CD14-positive monocyte (primary cell): ENCODE data around the gene ZBTB7C. TPM values are rescaled to one million over a fixed set of nuclear protein-coding genes. Genes with fewer than 3 reads are reported as not detected.

Experiments used
- DNase-seq, 3 donors: peaks; one replicate each; pipeline ENCODE4 v3.0.0-alpha.2; 2011 to 2022
- H2AFZ ChIP-seq: 2 replicates; pipeline ENCODE4 v1.6.0; 2012; ENCODE audit warnings: mild to moderate bottlenecking, low read depth, low read length, inconsistent platforms; ENCODE audit not compliant: insufficient read depth, poor library complexity, severe bottlenecking
- H3K27ac ChIP-seq, 2 donors: 1 replicate in 1 of 2; 2 replicates in 1 of 2; pipeline ENCODE4 v1.5.1; 2012 to 2013; ENCODE audit warnings: low read length in 2 of 2, control low read depth in 1 of 2, inconsistent platforms in 1 of 2, low read depth in 1 of 2, mild to moderate bottlenecking in 1 of 2
- H3K27me3 ChIP-seq, 2 donors: one replicate each; pipeline versions ENCODE4 v1.6.0 to v1.6.1; 2011 to 2013; ENCODE audit warnings: low read length in 2 of 2; ENCODE audit not compliant: control insufficient read depth in 2 of 2, insufficient read depth in 2 of 2
- H3K36me3 ChIP-seq, 2 donors: replicated peaks in 1 of 2; 1 replicate in 1 of 2; 2 replicates in 1 of 2; pipeline versions ENCODE4 v1.5.1 to v1.6.1; 2012 to 2013; ENCODE audit warnings: low read length in 2 of 2, control low read depth in 1 of 2, inconsistent platforms in 1 of 2, mild to moderate bottlenecking in 1 of 2; ENCODE audit not compliant: insufficient read depth in 2 of 2, control insufficient read depth in 1 of 2
- H3K4me1 ChIP-seq, 2 donors: 1 replicate in 1 of 2; 2 replicates in 1 of 2; pipeline versions ENCODE4 v1.5.1 to v1.6.1; 2012 to 2013; ENCODE audit warnings: low read length in 2 of 2, control low read depth in 1 of 2, inconsistent platforms in 1 of 2, mild to moderate bottlenecking in 1 of 2, moderate library complexity in 1 of 2; ENCODE audit not compliant: insufficient read depth in 2 of 2, control insufficient read depth in 1 of 2
- H3K4me2 ChIP-seq: replicated peaks from 2 replicates; pipeline ENCODE3; 2012; ENCODE audit warnings: low read length, moderate library complexity, mild to moderate bottlenecking; ENCODE audit not compliant: poor library complexity, severe bottlenecking; ENCODE audit errors: extremely low read depth
- H3K4me3 ChIP-seq, 3 experiments: fragments of 200-600 bp in 1 of 3; sonication (generic) in 1 of 3; replicated peaks in 1 of 3; 1 replicate in 2 of 3; 2 replicates in 1 of 3; pipeline ENCODE4 v1.5.1; 2011 to 2013; ENCODE audit warnings: low read length in 3 of 3, mild to moderate bottlenecking in 3 of 3, control low read depth in 2 of 3, low read depth in 2 of 3, inconsistent platforms in 1 of 3, moderate library complexity in 1 of 3
- H3K79me2 ChIP-seq: 2 replicates; pipeline ENCODE4 v1.6.0; 2012; ENCODE audit warnings: mild to moderate bottlenecking, control low read depth, inconsistent platforms, low read length, moderate library complexity; ENCODE audit not compliant: insufficient read depth
- H3K9ac ChIP-seq: 2 replicates; pipeline ENCODE4 v1.6.0; 2017; ENCODE audit warnings: low read length, mild to moderate bottlenecking; ENCODE audit not compliant: insufficient read depth, poor library complexity, severe bottlenecking
- H3K9me3 ChIP-seq, 2 donors: replicated peaks in 1 of 2; 1 replicate in 1 of 2; 2 replicates in 1 of 2; pipeline versions ENCODE4 v1.5.1 to v1.6.1; 2012 to 2013; ENCODE audit warnings: low read length in 2 of 2, control low read depth in 1 of 2; ENCODE audit not compliant: control insufficient read depth in 1 of 2, insufficient read depth in 1 of 2
- H4K20me1 ChIP-seq: 2 replicates; pipeline ENCODE4 v1.6.0; 2012; ENCODE audit warnings: mild to moderate bottlenecking, low read length, control low read depth, moderate library complexity; ENCODE audit not compliant: insufficient read depth
- H3K27ac Mint-ChIP-seq, 7 donors: one replicate each; pipeline ENCODE4 v1.8.0; 2020; ENCODE audit warnings: mild to moderate bottlenecking in 7 of 7, mixed read lengths in 7 of 7, moderate library complexity in 6 of 7, inconsistent platforms in 2 of 7
- H3K27me3 Mint-ChIP-seq, 3 donors: one replicate each; pipeline ENCODE4 v1.8.0; 2021 to 2022; ENCODE audit warnings: low read depth in 3 of 3, mild to moderate bottlenecking in 3 of 3, mixed read lengths in 3 of 3, moderate library complexity in 3 of 3, inconsistent platforms in 1 of 3
- H3K36me3 Mint-ChIP-seq, 2 donors: one replicate each; pipeline ENCODE4 v1.8.0; 2020; ENCODE audit warnings: mixed read lengths in 2 of 2, inconsistent platforms in 1 of 2, mild to moderate bottlenecking in 1 of 2
- H3K4me1 Mint-ChIP-seq: one replicate; pipeline ENCODE4 v1.8.0; 2020; ENCODE audit warnings: mild to moderate bottlenecking, mixed read lengths
- H3K4me3 Mint-ChIP-seq, 2 donors: one replicate each; pipeline ENCODE4 v1.8.0; 2020; ENCODE audit warnings: mild to moderate bottlenecking in 2 of 2, mixed read lengths in 2 of 2, moderate library complexity in 1 of 2
- H3K9me3 Mint-ChIP-seq, 7 donors: one replicate each; pipeline ENCODE4 v1.8.0; 2020 to 2022; ENCODE audit warnings: mixed read lengths in 7 of 7, mild to moderate bottlenecking in 6 of 7, moderate library complexity in 6 of 7, inconsistent platforms in 2 of 7
- WGBS: methylation state at CpG from one replicate; pipeline ENCODE4 v1.1.5; 2013; ENCODE audit warnings: missing lambda C conversion rate; ENCODE audit not compliant: insufficient coverage; 5-methylcytosine and 5-hydroxymethylcytosine counted together
- intact Hi-C, 2 donors: fragments of 100-400 bp; cut with micrococcal nuclease; formaldehyde crosslinking; loops; one replicate each; pipeline versions ENCODE4 v1.15.0 to v1.15.1; 2023
- polyA plus RNA-seq, 3 donors: library from polyadenylated mRNA; depleted of rRNA in 1 of 3; unstranded in 2 of 3; stranded (reverse) in 1 of 3; fragments of 300-500 nt in 2 of 3; fragments of >200 nt in 1 of 3; fragmentation: Illumina TruSeq in 2 of 3; gene quantifications; 1 replicate in 2 of 3; 2 replicates in 1 of 3; pipeline ENCODE4 v1.2.3, GENCODE V29; 2012 to 2021
- TF ChIP-seq, protein P1 (sequence below): fragments of 200-600 bp; IDR thresholded peaks from one replicate; pipeline ENCODE4 v1.8.0; 2022; ENCODE audit warnings: antibody characterized with exemption, mild to moderate bottlenecking

The ZBTB7C gene
- polyA plus RNA-seq, 3 donors: 0.03 to 0.09 TPM; not detected in 1

DNA sequence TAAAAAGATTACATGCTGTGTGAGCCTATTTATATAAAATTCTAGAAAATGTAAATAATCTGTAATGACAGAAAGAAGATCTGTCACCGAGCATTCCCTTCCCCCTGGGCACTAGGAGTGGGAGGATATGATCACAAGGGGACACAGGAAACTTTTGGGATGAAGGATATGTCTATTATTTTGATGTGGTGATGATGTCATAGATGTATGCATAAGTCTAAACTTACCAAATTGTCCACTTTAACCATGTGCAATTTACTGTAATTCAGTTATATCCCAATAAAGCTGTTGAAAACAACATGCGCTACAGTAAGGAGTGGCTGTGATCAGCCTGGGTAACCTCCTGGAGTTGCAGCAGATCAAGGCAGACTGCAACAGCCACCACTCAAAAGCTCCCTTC lies 148.9 kb downstream of the ZBTB7C start:
- Mint-ChIP-seq H3K36me3 (no peaks in the 10 kb centered on the region), H3K4me3 (no peak overlapping the region), H3K9me3 (peaks cover 0 to 9% (median 4%) of the 10 kb centered on the region in 7 donors), H3K27ac (no peak overlapping the region), H3K4me1 (no peaks in the 10 kb centered on the region), H3K27me3 (peaks cover 3 to 21% (median 3%) of the 10 kb centered on the region in 3 donors)
- H3K9me3 ChIP-seq: no peaks in the 10 kb centered on the region
- DNase-seq: no peak
- H4K20me1 ChIP-seq: no peaks in the 10 kb centered on the region
- intact Hi-C loops: no loop called here
- H3K4me1 ChIP-seq: no peaks in the 10 kb centered on the region
- no peak overlapping the region for H3K4me2 ChIP-seq
- H3K27ac ChIP-seq: no peak overlapping the region
- TF ChIP-seq, protein P1, sequence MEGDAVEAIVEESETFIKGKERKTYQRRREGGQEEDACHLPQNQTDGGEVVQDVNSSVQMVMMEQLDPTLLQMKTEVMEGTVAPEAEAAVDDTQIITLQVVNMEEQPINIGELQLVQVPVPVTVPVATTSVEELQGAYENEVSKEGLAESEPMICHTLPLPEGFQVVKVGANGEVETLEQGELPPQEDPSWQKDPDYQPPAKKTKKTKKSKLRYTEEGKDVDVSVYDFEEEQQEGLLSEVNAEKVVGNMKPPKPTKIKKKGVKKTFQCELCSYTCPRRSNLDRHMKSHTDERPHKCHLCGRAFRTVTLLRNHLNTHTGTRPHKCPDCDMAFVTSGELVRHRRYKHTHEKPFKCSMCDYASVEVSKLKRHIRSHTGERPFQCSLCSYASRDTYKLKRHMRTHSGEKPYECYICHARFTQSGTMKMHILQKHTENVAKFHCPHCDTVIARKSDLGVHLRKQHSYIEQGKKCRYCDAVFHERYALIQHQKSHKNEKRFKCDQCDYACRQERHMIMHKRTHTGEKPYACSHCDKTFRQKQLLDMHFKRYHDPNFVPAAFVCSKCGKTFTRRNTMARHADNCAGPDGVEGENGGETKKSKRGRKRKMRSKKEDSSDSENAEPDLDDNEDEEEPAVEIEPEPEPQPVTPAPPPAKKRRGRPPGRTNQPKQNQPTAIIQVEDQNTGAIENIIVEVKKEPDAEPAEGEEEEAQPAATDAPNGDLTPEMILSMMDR: no peak
- H3K4me3 ChIP-seq: no peak overlapping the region
- no peak overlapping the region for H3K9ac ChIP-seq
- H3K36me3 ChIP-seq: no peaks in the 10 kb centered on the region
- WGBS: 100% methylated on average over 1 of the region's 2 CpGs
- H2AFZ ChIP-seq: no peak overlapping the region
- no peaks in the 10 kb centered on the region for H3K79me2 ChIP-seq
- H3K27me3 ChIP-seq: no peaks in the 10 kb centered on the region

DNA sequence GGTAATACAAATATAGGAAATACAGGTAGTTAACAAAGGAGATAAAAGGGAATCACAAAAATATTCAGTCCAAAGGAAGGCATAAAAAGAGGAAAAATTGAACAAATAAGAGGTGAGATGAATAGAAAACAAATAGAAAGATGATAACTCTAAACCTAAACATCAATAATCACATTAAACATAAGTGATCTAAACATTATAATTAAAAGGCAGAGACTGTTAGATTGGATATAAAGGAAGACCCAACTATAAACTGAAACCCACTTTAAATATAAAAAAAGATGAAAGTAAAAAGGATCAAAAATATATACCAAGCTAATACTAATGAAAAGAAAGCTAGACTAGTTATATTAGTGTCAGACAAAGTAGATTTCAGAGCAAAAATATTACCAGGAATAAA lies 152.3 kb downstream of the ZBTB7C start:
- no peaks in the 10 kb centered on the region for H3K79me2 ChIP-seq
- no peaks in the 10 kb centered on the region for H4K20me1 ChIP-seq
- H3K4me3 ChIP-seq: no peak overlapping the region
- DNase-seq: no peak
- no peak overlapping the region for H3K4me2 ChIP-seq
- no peak overlapping the region for H2AFZ ChIP-seq
- H3K36me3 ChIP-seq: no peaks in the 10 kb centered on the region
- no peak overlapping the region for H3K27ac ChIP-seq
- intact Hi-C loops: no loop called here
- peaks cover 1 to 10% (median 7%) of the 10 kb centered on the region in 7 donors for H3K9me3 Mint-ChIP-seq
- H3K27ac Mint-ChIP-seq: no peak overlapping the region
- H3K27me3 ChIP-seq: no peaks in the 10 kb centered on the region
- H3K36me3 Mint-ChIP-seq: no peaks in the 10 kb centered on the region
- no peaks in the 10 kb centered on the region for H3K9me3 ChIP-seq
- H3K4me1 ChIP-seq: no peaks in the 10 kb centered on the region
- no peak overlapping the region for H3K9ac ChIP-seq
- H3K27me3 Mint-ChIP-seq: peaks cover 3 to 12% (median 8%) of the 10 kb centered on the region in 3 donors
- no peak overlapping the region for H3K4me3 Mint-ChIP-seq
- H3K4me1 Mint-ChIP-seq: no peaks in the 10 kb centered on the region
- TF ChIP-seq, protein P1: no peak
